ENCODE data around the gene SUN3. TPM values are rescaled to one million over a fixed set of nuclear protein-coding genes. Genes with fewer than 3 reads are reported as not detected.

SUN3 gene
- total and polyA plus RNA-seq, 7 donors, result 0.01 to 0.54 TPM; not detected in 5

DNA sequence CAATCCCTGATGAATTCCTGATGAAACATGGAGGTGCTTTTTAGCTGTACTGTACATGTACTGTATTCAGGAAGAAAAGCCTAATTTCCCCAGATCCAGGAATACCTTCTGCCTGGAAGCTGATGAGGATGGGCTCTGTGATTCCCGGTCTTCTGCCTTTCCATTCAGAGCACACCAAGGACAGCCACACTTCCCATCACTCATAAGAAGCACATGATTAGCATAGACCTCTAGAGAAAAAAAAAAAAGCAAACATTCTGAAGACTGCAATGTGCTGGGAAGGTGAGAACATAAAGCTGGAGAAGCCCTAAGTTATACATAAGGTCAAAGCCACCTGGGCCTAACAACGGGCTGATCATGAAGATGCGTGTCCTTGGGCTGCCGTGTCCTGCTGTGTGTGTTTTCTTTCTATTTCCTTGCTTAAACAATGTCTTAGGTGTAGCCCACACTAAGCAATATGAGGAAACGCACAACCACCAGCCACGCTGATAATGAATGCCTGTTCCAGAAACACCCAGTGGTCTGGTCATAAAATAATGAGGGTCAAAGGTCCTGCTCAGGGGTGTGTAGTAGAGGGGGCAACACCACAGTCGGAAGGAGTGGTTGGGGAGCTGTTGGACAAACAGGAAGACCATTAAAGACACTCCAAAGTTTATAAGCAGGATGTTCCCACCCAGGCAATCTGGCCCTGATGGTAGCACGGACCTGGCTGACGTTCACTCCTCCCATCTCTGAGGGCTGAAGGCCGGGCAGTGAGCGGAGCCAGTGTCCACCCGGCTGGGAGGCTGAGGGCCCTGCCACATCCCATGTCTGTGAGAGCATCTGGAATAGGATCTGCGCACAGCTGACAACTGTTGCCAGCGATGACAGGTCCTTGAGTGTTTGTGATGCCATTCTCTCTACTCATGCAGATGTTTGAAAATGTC, 88.6 kb downstream of the SUN3 start:
- intact Hi-C loops (cut with DNase I), result no loop called here
- peak overlapping the region; percentile 70 for H3K27ac ChIP-seq
- DNase-seq (peak in 1 of 2 donors; percentile 30), ATAC-seq (peak; percentile 32 to 76 (median 44))
- H3K36me3 ChIP-seq (ENCODE audit: insufficient read depth in 1 of 2, low read depth in 1 of 2), result peaks cover 0 to 17% of the 10 kb centered on the region in 2 donors
- H3K4me3 ChIP-seq, result no peak overlapping the region
- WGBS, 3 donors, result 63 to 73% (median 65%) methylated on average over 14 of the region's 14 CpGs
- H3K9me3 ChIP-seq, result no peaks in the 10 kb centered on the region
- no peaks in the 10 kb centered on the region for H3K27me3 ChIP-seq (ENCODE audit: insufficient read depth in 3 of 3, low read length in 2 of 3)
- H3K4me1 ChIP-seq, result no peaks in the 10 kb centered on the region
- TF ChIP-seq, protein P1, sequence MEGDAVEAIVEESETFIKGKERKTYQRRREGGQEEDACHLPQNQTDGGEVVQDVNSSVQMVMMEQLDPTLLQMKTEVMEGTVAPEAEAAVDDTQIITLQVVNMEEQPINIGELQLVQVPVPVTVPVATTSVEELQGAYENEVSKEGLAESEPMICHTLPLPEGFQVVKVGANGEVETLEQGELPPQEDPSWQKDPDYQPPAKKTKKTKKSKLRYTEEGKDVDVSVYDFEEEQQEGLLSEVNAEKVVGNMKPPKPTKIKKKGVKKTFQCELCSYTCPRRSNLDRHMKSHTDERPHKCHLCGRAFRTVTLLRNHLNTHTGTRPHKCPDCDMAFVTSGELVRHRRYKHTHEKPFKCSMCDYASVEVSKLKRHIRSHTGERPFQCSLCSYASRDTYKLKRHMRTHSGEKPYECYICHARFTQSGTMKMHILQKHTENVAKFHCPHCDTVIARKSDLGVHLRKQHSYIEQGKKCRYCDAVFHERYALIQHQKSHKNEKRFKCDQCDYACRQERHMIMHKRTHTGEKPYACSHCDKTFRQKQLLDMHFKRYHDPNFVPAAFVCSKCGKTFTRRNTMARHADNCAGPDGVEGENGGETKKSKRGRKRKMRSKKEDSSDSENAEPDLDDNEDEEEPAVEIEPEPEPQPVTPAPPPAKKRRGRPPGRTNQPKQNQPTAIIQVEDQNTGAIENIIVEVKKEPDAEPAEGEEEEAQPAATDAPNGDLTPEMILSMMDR (IDR thresholded peaks at IDR 0.05), result no peak

DNA sequence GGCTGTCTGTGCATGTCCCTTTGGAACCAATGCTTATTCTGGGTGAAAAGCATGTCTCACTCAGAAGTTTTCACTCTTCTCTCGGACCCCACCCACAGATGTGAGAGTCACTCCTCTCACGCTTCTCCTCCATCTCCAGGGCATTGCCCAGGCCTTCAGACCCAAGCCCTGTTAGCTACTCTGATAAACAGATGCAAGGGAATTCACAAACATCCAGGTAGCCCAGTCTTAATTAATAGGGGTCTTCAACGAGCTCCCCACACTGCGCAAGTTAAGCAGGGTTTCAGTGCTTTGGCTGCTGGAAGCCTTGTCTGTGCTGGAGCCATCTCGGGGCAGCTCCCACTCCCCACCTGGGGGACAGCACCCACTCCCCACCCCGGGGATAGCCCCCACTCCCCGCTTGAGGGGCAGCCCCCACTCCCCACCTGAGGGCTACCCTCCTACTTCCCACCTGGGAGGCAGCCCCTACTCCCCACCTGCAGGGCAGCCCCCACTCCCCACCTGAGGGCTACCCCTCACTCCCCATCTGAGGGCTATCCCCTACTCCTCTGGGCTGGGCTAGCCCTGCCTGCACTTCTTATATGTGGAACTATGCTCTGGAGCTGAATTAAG, 89.4 kb downstream of the SUN3 start:
- intact Hi-C loops (cut with DNase I), result no loop called here
- TF ChIP-seq, protein P1 (IDR thresholded peaks at IDR 0.05), result no peak
- H3K36me3 ChIP-seq (ENCODE audit: insufficient read depth in 1 of 2, low read depth in 1 of 2), result peaks cover 0 to 21% of the 10 kb centered on the region in 2 donors
- no peaks in the 10 kb centered on the region for H3K9me3 ChIP-seq
- no peaks in the 10 kb centered on the region for H3K4me1 ChIP-seq
- H3K4me3 ChIP-seq, result no peak overlapping the region
- ATAC-seq (no peak), DNase-seq (no peak)
- peak overlapping the region; percentile 70 for H3K27ac ChIP-seq
- 91 to 96% (median 91%) methylated on average over 7 of the region's 7 CpGs for WGBS, 3 donors
- no peaks in the 10 kb centered on the region for H3K27me3 ChIP-seq (ENCODE audit: insufficient read depth in 3 of 3, low read length in 2 of 3)

DNA sequence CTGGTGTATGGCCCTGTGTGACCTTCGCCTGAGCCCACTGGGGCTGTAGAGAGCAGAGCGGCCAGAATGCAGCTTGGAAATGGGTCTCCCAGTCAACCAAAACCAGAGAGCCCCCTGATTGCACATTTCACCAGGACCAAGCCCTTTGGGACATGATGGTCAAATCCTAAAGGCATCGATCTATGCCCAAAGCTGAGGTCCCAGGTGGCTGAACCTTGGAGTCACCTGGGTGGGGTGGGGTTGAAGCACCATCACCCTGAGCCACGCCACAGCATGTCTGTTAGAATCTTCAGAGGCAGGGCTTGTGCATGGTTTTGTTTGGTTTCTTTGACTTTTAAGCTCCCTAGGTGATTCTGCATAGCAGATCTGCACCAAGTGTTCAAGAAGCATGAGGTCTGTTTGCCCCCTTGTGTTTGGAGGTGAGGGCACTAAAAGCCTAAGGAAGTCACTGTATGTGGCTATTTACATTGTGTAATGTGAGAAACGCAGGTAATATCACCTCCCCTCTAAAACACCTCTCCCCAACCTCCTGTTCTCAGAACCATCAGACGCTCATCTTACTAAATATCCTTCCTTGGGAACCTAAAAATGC, 90.2 kb downstream of the SUN3 start:
- 93 to 97% (median 96%) methylated on average over 6 of the region's 6 CpGs for WGBS, 3 donors
- TF ChIP-seq, protein P1 (IDR thresholded peaks at IDR 0.05), result no peak
- Histone ChIP-seq H3K9me3 (no peaks in the 10 kb centered on the region), H3K4me3 (no peak overlapping the region), H3K27me3 (ENCODE audit: insufficient read depth in 3 of 3, low read length in 2 of 3) (no peaks in the 10 kb centered on the region), H3K27ac (no peak overlapping the region), H3K36me3 (ENCODE audit: insufficient read depth in 1 of 2, low read depth in 1 of 2) (peaks cover 0 to 21% of the 10 kb centered on the region in 2 donors), H3K4me1 (no peaks in the 10 kb centered on the region)
- ATAC-seq (no peak), DNase-seq (no peak)
- intact Hi-C loops (cut with DNase I), result no loop called here

DNA sequence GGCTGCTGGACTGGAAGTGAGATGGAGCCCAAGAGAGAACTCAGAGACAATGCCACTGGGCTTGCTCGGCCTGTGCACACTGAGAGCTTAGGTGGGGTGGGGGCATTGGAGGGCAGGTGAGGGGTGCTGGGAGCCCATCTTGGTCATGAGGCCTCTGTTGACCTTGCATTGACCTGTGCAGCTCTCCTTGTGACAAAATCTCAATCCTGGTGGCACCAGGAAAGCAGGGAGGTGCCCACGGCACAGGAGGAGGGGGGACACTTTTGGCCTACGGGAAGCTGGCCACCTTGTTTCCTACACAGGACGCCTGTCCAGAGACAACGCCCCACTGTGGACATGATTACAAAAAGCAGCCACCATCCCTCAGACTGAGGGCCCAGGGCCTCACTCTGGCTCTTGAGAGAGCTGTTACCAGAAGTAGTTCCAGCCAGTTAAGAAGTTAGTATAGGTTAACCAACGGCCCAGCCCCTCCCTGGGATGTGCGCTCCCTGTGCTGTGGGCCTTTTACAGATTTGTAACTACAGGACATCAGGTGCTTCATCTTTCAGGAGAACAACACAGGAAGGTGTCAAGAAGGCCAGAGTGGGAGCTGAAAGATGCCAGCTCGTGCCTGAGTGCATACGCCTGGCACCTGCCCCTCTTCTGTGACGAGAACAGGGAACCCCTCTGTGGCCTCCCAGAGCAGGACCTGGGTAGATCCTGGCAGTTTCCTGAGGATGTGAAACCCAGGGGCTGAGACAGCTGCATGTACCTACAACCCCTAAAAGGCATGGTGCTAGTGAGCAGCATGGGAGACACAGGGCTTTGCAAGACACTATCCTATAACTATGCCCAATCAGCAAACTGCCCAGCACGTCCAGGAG, 91.0 kb downstream of the SUN3 start:
- intact Hi-C loops (cut with DNase I), result no loop called here
- no peaks in the 10 kb centered on the region for H3K4me1 ChIP-seq
- no peak overlapping the region for H3K27ac ChIP-seq
- TF ChIP-seq, protein P1 (IDR thresholded peaks at IDR 0.05), result no peak
- H3K36me3 ChIP-seq (ENCODE audit: insufficient read depth in 1 of 2, low read depth in 1 of 2), result peaks cover 0 to 21% of the 10 kb centered on the region in 2 donors
- no peaks in the 10 kb centered on the region for H3K9me3 ChIP-seq
- H3K27me3 ChIP-seq (ENCODE audit: insufficient read depth in 3 of 3, low read length in 2 of 3), result no peaks in the 10 kb centered on the region
- ATAC-seq (no peak), DNase-seq (no peak)
- 86 to 91% (median 90%) methylated on average over 11 of the region's 11 CpGs for WGBS, 3 donors
- H3K4me3 ChIP-seq, result no peak overlapping the region

Other genes starting within 250 kb of the SUN3 start
- 1 to 10 TPM in 3 of 4 donors, under 1 TPM in 1; 0.58 to 1.4 (median 1.1) TPM for gene PKD1L1, start 80.6 kb downstream of the SUN3 start, total RNA-seq
- under 1 TPM; 0.56 to 0.79 (median 0.73) TPM for gene PKD1L1, start 80.6 kb downstream of the SUN3 start, polyA plus RNA-seq
- gene HUS1, start 49.5 kb downstream of the SUN3 start, total RNA-seq, result 10 to 100 TPM; 26.3 to 30.7 (median 27.3) TPM
- gene HUS1, start 49.5 kb downstream of the SUN3 start, polyA plus RNA-seq, result 10 to 100 TPM; 17.8 to 29.8 (median 17.8) TPM
- gene C7orf57, start 6.4 kb upstream of the SUN3 start, total RNA-seq, result not detected
- gene C7orf57, start 6.4 kb upstream of the SUN3 start, polyA plus RNA-seq, result under 1 TPM in 2 of 3 donors, not detected in 1; 0.01 to 0.06 TPM
- 10 to 100 TPM in 3 of 4 donors, 1 to 10 TPM in 1; 7.5 to 14.5 (median 12.6) TPM for gene UPP1, start 60.2 kb upstream of the SUN3 start, total RNA-seq
- gene UPP1, start 60.2 kb upstream of the SUN3 start, polyA plus RNA-seq, result 100 to 1,000 TPM in 1 of 3 donors, 10 to 100 TPM in 2; 10.3 to 250 (median 11.9) TPM
- gene ABCA13, start 142.4 kb upstream of the SUN3 start, total RNA-seq, result under 1 TPM in 3 of 4 donors, not detected in 1; 0.06 to 0.12 (median 0.10) TPM
- not detected for gene ABCA13, start 142.4 kb upstream of the SUN3 start, polyA plus RNA-seq

Data from psoas muscle (tissue), 8 donors.